ENCODE results near the gene PSENEN.

PSENEN gene

GRCh38 chr19:35750167-35750566 is 4.7 kb downstream of the PSENEN start:
- no peak overlapping the region for H3K27ac ChIP-seq (ENCODE audit: low read depth, low read length)
- no peak overlapping the region for H3K4me3 ChIP-seq (ENCODE audit: low read length)

DNA sequence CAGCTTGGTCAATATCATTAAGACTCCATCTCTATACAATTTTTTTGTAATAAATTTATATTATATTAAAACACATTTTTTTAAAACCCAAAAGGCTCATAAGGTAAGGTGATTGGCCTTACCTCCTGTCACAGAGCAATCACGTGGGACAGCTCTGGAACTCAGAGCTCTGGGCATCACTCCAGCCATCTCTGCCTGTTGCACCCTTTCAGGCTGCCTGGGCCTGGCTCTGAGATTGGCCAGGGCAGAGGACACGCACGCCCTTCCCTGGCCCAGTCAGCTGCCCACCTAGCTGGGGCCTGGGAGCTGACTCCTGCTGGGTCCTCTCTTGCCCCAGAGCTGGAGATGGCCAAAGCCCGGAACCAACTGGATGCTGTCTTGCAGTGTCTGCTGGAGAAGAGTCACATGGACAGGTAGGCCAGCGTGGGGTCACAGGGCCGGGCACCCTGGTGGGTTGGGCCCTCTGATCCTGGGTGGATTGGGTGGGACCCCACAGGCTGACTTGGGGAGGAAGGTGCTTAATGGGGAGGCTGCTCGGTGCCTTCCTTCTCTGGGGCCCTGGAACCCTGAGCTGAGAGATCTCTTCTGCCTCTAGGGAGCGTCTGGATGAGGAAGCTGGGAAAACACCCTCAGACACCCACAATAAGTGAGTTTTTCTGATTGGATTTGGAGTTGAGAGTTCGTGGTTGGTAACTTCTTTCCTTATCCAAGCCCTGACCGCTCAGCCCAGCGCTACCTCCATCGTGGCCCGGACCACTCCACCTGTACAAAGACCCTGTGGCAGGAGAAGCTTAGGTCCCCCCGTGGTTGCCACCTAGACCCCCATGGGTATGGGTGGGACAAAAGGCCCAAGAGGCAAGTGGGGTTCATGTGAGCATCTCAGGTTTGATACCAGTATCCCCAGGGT is 6.6 kb downstream of the PSENEN start:
- Histone ChIP-seq H3K4me2 (ENCODE audit: low read length) (no peak overlapping the region), H4K8ac (ENCODE audit: low read depth, low read length) (no peak overlapping the region), H3K79me1 (ENCODE audit: low read length) (no peaks in the 10 kb centered on the region), H3K27me3 (ENCODE audit: insufficient read depth, low read length, poor library complexity) (no peaks in the 10 kb centered on the region), H3K4me1 (ENCODE audit: control insufficient read depth, low read depth, low read length) (no peaks in the 10 kb centered on the region), H3K4me3 (ENCODE audit: low read length) (no peak overlapping the region), H2BK5ac (ENCODE audit: low read length) (no peak overlapping the region), H2AK5ac (ENCODE audit: low read length) (no peak overlapping the region), H3K36me3 (ENCODE audit: control insufficient read depth, insufficient read depth, low read length) (no peaks in the 10 kb centered on the region), H3K27ac (ENCODE audit: low read depth, low read length) (no peak overlapping the region), H2BK15ac (replicated peaks; ENCODE audit: low read depth) (no peak overlapping the region), H3K4ac (ENCODE audit: low read depth, low read length) (no peak overlapping the region), H3K9ac (ENCODE audit: low read length) (no peak overlapping the region), H4K5ac (ENCODE audit: low read length) (no peak overlapping the region), H3K56ac (ENCODE audit: low read length) (no peak overlapping the region), H2BK120ac (ENCODE audit: low read depth, low read length) (no peak overlapping the region), H3K23ac (ENCODE audit: low read length) (no peak overlapping the region), H3K18ac (ENCODE audit: low read length) (no peak overlapping the region), H3K79me2 (ENCODE audit: control insufficient read depth, insufficient read depth, low read length) (no peaks in the 10 kb centered on the region)
- no CpG with 5 or more reads among the region's 14 CpGs for WGBS (ENCODE audit: extremely low coverage, insufficient coverage, low lambda C conversion rate)
- no peak for DNase-seq

More at GRCh38 chr19:35750167-35750566, 4.7 kb downstream of the PSENEN start:
- no peak for DNase-seq
- WGBS (ENCODE audit: extremely low coverage, insufficient coverage, low lambda C conversion rate): no CpG with 5 or more reads among the region's 5 CpGs
- H3K9ac ChIP-seq (ENCODE audit: low read length): no peak overlapping the region
- no peaks in the 10 kb centered on the region for H3K36me3 ChIP-seq (ENCODE audit: control insufficient read depth, insufficient read depth, low read length)
- H3K18ac ChIP-seq (ENCODE audit: low read length): no peak overlapping the region
- H3K4me2 ChIP-seq (ENCODE audit: low read length): no peak overlapping the region
- H2BK5ac ChIP-seq (ENCODE audit: low read length): no peak overlapping the region
- H3K56ac ChIP-seq (ENCODE audit: low read length): no peak overlapping the region
- H4K8ac ChIP-seq (ENCODE audit: low read depth, low read length): no peak overlapping the region
- H3K79me1 ChIP-seq (ENCODE audit: low read length): no peaks in the 10 kb centered on the region
- H2AK5ac ChIP-seq (ENCODE audit: low read length): no peak overlapping the region
- H3K4me1 ChIP-seq (ENCODE audit: control insufficient read depth, low read depth, low read length): no peaks in the 10 kb centered on the region
- H3K4ac ChIP-seq (ENCODE audit: low read depth, low read length): no peak overlapping the region
- no peak overlapping the region for H2BK15ac ChIP-seq (replicated peaks; ENCODE audit: low read depth)
- no peak overlapping the region for H2BK120ac ChIP-seq (ENCODE audit: low read depth, low read length)
- no peak overlapping the region for H4K5ac ChIP-seq (ENCODE audit: low read length)
- H3K23ac ChIP-seq (ENCODE audit: low read length): no peak overlapping the region
- H3K27me3 ChIP-seq (ENCODE audit: insufficient read depth, low read length, poor library complexity): no peaks in the 10 kb centered on the region
- H3K79me2 ChIP-seq (ENCODE audit: control insufficient read depth, insufficient read depth, low read length): no peaks in the 10 kb centered on the region

DNA sequence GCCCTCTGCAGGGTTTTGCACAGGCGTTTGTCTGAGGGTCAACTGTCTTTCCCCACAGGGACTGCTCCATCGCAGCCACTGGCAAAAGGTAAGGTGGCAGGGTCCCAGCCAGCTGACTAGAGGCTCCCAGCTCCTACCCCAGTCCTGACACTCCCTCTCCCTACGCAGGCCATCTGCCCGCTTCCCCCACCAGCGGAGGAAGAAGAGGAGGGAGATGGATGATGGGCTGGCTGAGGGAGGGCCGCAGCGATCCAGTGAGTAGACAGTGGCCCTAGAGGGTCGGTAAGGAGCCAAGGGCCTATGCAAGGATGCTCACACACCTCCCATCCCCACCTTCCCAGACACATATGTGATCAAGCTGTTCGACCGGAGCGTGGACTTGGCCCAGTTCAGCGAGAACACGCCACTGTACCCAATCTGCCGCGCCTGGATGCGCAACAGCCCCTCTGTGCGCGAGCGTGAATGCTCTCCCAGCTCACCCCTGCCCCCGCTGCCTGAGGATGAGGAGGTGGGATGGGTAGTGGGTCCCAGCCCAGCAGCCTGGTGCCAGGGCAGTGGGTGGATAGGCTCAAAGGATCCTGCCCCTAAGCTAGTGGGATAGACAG is 7.4 kb downstream of the PSENEN start:
- WGBS (ENCODE audit: extremely low coverage, insufficient coverage, low lambda C conversion rate): no CpG with 5 or more reads among the region's 20 CpGs
- Histone ChIP-seq H3K36me3 (ENCODE audit: control insufficient read depth, insufficient read depth, low read length) (no peaks in the 10 kb centered on the region), H3K4me2 (ENCODE audit: low read length) (no peak overlapping the region), H3K27me3 (ENCODE audit: insufficient read depth, low read length, poor library complexity) (no peaks in the 10 kb centered on the region), H3K56ac (ENCODE audit: low read length) (no peak overlapping the region), H2BK15ac (replicated peaks; ENCODE audit: low read depth) (no peak overlapping the region), H3K23ac (ENCODE audit: low read length) (no peak overlapping the region), H2BK120ac (ENCODE audit: low read depth, low read length) (no peak overlapping the region), H3K27ac (ENCODE audit: low read depth, low read length) (no peak overlapping the region), H3K79me2 (ENCODE audit: control insufficient read depth, insufficient read depth, low read length) (no peaks in the 10 kb centered on the region), H3K4me1 (ENCODE audit: control insufficient read depth, low read depth, low read length) (no peaks in the 10 kb centered on the region), H3K4me3 (ENCODE audit: low read length) (no peak overlapping the region), H4K5ac (ENCODE audit: low read length) (no peak overlapping the region), H2BK5ac (ENCODE audit: low read length) (no peak overlapping the region), H2AK5ac (ENCODE audit: low read length) (no peak overlapping the region), H3K79me1 (ENCODE audit: low read length) (no peaks in the 10 kb centered on the region), H3K9ac (ENCODE audit: low read length) (no peak overlapping the region), H3K18ac (ENCODE audit: low read length) (no peak overlapping the region), H4K8ac (ENCODE audit: low read depth, low read length) (no peak overlapping the region), H3K4ac (ENCODE audit: low read depth, low read length) (no peak overlapping the region)
- no peak for DNase-seq

DNA sequence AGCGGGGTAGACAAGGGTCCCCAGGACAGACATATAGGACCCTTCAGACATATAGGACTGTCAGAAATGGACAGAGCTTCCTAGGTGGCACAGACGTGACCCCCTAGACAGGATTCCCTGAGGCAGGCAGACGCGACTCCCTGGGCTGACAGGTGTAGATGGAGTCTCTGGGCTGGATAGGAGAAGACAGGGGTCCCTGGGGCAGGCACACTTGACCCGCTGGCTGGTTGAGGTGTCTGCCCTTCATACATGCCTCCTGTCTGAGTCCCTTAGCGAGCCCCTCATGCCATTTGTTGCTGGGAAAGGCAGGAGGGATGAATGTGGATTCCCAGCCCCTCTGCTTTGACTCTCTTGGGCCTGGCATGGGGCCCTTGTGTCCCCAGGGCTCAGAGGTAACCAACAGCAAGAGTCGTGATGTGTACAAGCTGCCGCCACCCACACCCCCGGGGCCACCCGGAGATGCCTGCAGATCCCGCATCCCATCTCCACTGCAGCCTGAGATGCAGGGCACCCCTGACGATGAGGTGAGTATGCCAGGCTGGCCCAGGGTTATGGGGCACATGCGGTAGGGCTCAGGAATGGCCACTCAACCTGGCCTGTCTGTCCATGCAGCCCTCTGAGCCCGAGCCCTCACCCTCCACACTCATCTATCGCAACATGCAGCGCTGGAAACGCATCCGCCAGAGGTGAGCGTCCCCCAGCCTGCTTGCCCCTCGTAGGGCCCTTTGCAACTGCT is 8.4 kb downstream of the PSENEN start:
- Histone ChIP-seq H3K18ac (ENCODE audit: low read length) (no peak overlapping the region), H2BK15ac (replicated peaks; ENCODE audit: low read depth) (no peak overlapping the region), H3K9ac (ENCODE audit: low read length) (no peak overlapping the region), H3K4me3 (ENCODE audit: low read length) (no peak overlapping the region), H2AK5ac (ENCODE audit: low read length) (no peak overlapping the region), H2BK120ac (ENCODE audit: low read depth, low read length) (no peak overlapping the region), H3K79me2 (ENCODE audit: control insufficient read depth, insufficient read depth, low read length) (no peaks in the 10 kb centered on the region), H3K27ac (ENCODE audit: low read depth, low read length) (no peak overlapping the region), H3K4ac (ENCODE audit: low read depth, low read length) (no peak overlapping the region), H3K23ac (ENCODE audit: low read length) (no peak overlapping the region), H3K4me2 (ENCODE audit: low read length) (no peak overlapping the region), H4K5ac (ENCODE audit: low read length) (no peak overlapping the region), H3K4me1 (ENCODE audit: control insufficient read depth, low read depth, low read length) (no peaks in the 10 kb centered on the region), H3K36me3 (ENCODE audit: control insufficient read depth, insufficient read depth, low read length) (no peaks in the 10 kb centered on the region), H3K56ac (ENCODE audit: low read length) (no peak overlapping the region), H4K8ac (ENCODE audit: low read depth, low read length) (no peak overlapping the region), H3K79me1 (ENCODE audit: low read length) (no peaks in the 10 kb centered on the region), H2BK5ac (ENCODE audit: low read length) (no peak overlapping the region), H3K27me3 (ENCODE audit: insufficient read depth, low read length, poor library complexity) (no peaks in the 10 kb centered on the region)
- DNase-seq: no peak
- WGBS (ENCODE audit: extremely low coverage, insufficient coverage, low lambda C conversion rate): no CpG with 5 or more reads among the region's 20 CpGs

- no peak overlapping the region for H3K18ac ChIP-seq (ENCODE audit: low read length)
- no peak overlapping the region for H3K9ac ChIP-seq (ENCODE audit: low read length)
- no peak overlapping the region for H2BK120ac ChIP-seq (ENCODE audit: low read depth, low read length)
- H2AK5ac ChIP-seq (ENCODE audit: low read length): no peak overlapping the region
- H3K27me3 ChIP-seq (ENCODE audit: insufficient read depth, low read length, poor library complexity): no peaks in the 10 kb centered on the region
- no peaks in the 10 kb centered on the region for H3K36me3 ChIP-seq (ENCODE audit: control insufficient read depth, insufficient read depth, low read length)
- DNase-seq: no peak
- H3K79me1 ChIP-seq (ENCODE audit: low read length): peaks cover 6% of the 10 kb centered on the region
- no peak overlapping the region for H2BK15ac ChIP-seq (replicated peaks; ENCODE audit: low read depth)
- H3K27ac ChIP-seq (ENCODE audit: low read depth, low read length): no peak overlapping the region
- H3K23ac ChIP-seq (ENCODE audit: low read length): no peak overlapping the region
- H3K4ac ChIP-seq (ENCODE audit: low read depth, low read length): no peak overlapping the region
- H2BK5ac ChIP-seq (ENCODE audit: low read length): no peak overlapping the region
- H3K56ac ChIP-seq (ENCODE audit: low read length): no peak overlapping the region
- no peaks in the 10 kb centered on the region for H3K4me1 ChIP-seq (ENCODE audit: control insufficient read depth, low read depth, low read length)
- H3K79me2 ChIP-seq (ENCODE audit: control insufficient read depth, insufficient read depth, low read length): peaks cover 2% of the 10 kb centered on the region
- no peak overlapping the region for H4K8ac ChIP-seq (ENCODE audit: low read depth, low read length)
- H4K5ac ChIP-seq (ENCODE audit: low read length): no peak overlapping the region
- H3K4me2 ChIP-seq (ENCODE audit: low read length): no peak overlapping the region
- WGBS (ENCODE audit: extremely low coverage, insufficient coverage, low lambda C conversion rate): no CpG with 5 or more reads among the region's 13 CpGs
- no peak overlapping the region for H3K4me3 ChIP-seq (ENCODE audit: low read length)
Measured at GRCh38 chr19:35754370-35755130, 9.1 kb downstream of the PSENEN start.
